Neural progenitor cell (in vitro differentiated cells): ENCODE data around the gene CTRB1.

ENCODE experiments used
- EZH2 ChIP-seq: fragments of 200-600 bp; sonication (generic); IDR thresholded peaks from 2 replicates; pipeline ENCODE4 v1.6.1; 2017; ENCODE audit warnings: antibody characterized with exemption, mild to moderate bottlenecking, moderate library complexity
- TF ChIP-seq, protein P1 (sequence below): fragments of 200-600 bp; sonication (generic); IDR thresholded peaks from 2 replicates; pipeline ENCODE4 v1.5.1; 2017; ENCODE audit warnings: antibody characterized with exemption, mild to moderate bottlenecking

DNA sequence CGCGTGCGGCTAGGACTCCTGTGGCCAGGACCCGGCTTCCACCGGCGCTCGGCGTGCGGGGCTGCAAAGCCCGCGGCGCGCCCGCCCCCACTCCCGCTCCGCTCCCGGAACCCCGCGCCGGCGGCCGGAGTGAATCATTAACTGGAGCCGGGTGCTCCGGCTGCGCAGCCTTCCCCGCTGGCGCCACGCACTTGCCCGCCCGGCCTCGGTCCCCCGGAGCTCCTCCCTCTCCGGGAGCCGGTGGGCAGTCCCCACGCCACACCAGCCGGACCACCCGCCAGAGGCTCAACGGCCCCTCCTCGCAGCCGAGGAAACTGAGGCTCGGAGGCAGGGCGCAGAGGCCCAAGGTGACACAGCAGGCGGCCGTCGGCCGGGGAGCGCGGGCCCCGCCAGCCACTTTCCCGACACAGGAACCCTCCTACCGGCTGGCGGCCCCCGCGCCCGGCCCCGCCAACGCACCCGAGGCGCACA is 32.1 kb downstream of the CTRB1 start:
- TF ChIP-seq, protein P1, sequence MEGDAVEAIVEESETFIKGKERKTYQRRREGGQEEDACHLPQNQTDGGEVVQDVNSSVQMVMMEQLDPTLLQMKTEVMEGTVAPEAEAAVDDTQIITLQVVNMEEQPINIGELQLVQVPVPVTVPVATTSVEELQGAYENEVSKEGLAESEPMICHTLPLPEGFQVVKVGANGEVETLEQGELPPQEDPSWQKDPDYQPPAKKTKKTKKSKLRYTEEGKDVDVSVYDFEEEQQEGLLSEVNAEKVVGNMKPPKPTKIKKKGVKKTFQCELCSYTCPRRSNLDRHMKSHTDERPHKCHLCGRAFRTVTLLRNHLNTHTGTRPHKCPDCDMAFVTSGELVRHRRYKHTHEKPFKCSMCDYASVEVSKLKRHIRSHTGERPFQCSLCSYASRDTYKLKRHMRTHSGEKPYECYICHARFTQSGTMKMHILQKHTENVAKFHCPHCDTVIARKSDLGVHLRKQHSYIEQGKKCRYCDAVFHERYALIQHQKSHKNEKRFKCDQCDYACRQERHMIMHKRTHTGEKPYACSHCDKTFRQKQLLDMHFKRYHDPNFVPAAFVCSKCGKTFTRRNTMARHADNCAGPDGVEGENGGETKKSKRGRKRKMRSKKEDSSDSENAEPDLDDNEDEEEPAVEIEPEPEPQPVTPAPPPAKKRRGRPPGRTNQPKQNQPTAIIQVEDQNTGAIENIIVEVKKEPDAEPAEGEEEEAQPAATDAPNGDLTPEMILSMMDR: no peak
- TF ChIP-seq EZH2: no peak
